EH (cell line): ENCODE measurements around the gene DBX1.
"Not testable (repeated sequence)": the region's sequence is repeated elsewhere in the genome, so short reads cannot be mapped to it uniquely, and the experiment has no call there.

ENCODE experiments used
- DNase-seq: peaks from one replicate; pipeline ENCODE4 v3.0.0-alpha.2; 2015; ENCODE audit warnings: low read depth

The DBX1 gene, protein sequence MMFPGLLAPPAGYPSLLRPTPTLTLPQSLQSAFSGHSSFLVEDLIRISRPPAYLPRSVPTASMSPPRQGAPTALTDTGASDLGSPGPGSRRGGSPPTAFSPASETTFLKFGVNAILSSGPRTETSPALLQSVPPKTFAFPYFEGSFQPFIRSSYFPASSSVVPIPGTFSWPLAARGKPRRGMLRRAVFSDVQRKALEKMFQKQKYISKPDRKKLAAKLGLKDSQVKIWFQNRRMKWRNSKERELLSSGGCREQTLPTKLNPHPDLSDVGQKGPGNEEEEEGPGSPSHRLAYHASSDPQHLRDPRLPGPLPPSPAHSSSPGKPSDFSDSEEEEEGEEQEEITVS

GRCh38 chr11:20160425-20161229 is at the start of gene DBX1:
Gene DBX1, minus strand, starts transcription at chr11:20160475. Its CDS starts 151 bp downstream, at chr11:20160324.
- DNase-seq, result no peak

DNA sequence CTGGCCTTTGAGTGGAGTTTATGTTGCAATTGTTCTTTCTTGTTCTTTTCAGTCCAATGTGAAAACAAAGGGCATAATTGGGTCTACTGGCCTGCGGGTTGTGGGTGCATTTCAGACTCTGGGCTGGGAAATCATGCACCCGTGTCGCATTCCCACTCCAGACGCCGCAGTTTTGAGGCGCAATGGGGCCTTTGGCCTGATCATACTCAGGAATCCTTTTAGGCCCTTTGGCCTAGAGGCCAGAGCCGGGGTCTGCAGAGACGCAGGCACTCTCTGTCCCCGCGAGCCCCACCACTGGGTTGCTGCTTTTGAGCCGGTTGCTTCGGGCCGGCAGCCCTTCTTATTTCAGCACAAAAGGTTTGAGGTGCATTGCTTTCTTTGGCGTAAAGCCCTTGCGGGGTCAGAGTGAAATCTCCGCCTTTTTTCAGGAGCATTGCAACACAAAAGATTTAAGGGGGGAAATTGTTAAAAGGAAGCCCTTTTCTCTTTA is 48.4 kb upstream of the DBX1 start:
- DNase-seq, result no peak

- DNase-seq, result no peak
Observed at GRCh38 chr11:20207781-20208621, 47.7 kb upstream of the DBX1 start.

DNA sequence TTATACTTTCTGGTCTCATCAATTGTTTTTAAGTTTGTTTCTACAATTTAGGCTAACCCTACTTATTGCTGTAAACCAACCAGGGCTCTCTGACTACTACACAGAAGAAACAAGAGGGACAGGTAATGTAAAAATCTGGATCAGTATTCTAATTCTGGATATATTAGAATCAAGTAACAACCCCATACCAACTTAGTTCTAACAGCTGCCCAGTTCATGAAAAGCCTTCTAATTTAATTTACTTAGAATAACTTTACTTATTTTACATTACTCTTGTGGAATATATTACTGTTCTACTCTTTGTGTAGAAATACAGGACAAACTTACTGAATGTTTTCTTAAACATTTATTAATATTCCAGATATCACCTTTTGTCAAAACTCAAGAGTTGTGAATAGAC is 45.5 kb upstream of the DBX1 start:
- DNase-seq, result no peak

- no peak for DNase-seq
Observed at GRCh38 chr11:20204681-20205080, 44.4 kb upstream of the DBX1 start.

DNA sequence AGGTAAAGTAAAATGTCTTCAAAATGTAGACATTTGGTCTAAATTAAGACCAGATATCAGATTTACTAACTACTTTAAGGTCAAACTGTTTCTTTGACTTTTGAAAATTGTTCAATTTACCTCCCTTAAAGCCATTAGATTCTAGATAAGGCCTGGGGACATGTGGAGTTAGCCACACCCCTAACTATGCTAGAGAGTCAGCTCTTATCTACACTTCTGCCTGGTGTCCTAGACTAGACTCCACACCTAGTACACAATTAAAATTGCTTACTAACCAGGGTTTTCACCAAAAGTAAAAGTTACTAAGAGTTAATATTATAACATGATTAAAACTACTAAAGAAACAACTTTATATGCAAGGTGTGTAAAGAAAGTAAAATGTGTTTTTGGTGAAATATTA is 43.6 kb upstream of the DBX1 start:
- DNase-seq, result no peak

DNA sequence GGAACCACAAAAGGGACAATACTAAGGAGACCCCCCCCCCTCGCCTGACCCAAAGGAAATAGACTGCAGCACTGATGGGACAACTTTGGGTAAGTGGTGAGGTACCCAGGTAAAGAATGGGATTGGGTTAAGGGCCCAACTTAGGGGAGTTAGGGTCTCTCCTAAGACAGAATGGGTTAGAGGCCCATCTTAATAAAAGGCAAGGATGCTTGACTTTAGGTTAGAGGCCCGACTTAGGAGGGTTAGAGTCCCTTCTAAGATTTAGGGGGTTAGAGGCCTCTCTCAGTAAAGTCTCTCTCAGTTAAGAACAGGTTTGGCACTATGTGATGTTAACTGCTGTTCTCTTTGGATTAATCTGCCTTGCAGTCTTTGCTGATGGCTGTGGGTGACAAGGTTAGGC is 41.0 kb upstream of the DBX1 start:
- DNase-seq, result no peak

GRCh38 chr11:20200331-20200955 is 40.2 kb upstream of the DBX1 start:
- DNase-seq, result not testable (repeated sequence)

DNA sequence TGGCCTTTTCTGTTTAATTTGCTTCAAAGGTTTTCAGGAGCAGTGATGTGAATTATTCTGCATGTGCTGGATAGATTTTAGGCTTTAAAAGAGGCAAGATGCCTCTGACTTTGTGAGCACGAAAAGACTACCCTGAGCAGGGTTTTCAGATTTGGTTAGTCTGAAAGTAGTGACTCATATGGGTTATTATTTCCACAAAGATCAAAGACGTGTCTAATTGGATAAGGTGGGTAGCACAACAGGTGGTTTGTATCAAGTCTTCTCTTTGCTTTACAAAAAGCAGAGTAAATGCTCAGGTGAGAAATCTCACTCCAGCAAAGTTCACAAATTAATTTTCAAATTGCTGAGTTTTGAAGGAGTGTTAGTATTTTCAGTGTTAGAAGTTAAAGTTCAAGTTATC is 37.6 kb upstream of the DBX1 start:
- no peak for DNase-seq

- no peak for DNase-seq
Observed at GRCh38 chr11:20194470-20194869, 34.2 kb upstream of the DBX1 start.

DNA sequence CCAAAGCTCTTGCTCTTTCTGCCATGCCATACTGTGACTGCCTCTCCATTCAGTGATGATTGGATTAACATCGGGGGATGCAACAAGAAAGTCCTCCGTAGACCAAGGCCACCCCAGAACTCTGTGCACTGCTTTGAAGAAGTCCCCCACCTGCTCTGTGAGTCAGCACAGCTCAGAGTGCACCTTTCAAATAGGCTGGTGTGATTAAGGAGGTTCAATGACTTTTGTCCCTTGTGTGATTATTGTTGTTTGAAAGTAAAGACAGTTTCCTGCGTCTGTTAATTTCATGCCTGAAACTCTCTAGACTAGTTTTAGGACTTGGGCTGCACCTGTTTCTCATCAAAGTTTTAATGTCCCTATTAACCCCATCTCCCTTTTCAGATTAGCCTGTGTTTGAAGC is 33.0 kb upstream of the DBX1 start:
- DNase-seq, result no peak

GRCh38 chr11:20192641-20193040 is 32.4 kb upstream of the DBX1 start:
- DNase-seq, result no peak

DNA sequence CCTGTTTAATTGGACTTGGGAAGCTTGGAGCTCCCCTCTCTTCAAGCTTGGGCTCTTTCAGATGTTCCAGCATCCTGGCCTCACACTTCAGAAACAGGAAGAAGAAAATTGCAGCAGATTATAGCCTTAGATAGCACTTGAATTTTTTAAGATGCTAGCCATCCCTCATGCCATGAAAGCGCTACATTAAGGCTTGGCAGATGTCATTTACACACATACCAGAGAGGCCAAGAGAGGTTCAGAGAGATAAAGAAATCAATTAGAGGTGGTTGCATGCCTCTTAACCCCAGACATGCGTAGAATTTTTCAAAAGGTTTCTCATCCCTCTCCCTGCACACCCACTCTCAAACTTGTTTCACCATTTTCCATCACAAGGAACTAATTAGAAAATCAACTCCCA is 31.9 kb upstream of the DBX1 start:
- DNase-seq, result no peak

- no peak for DNase-seq
Observed at GRCh38 chr11:20178976-20179375, 18.7 kb upstream of the DBX1 start.

DNA sequence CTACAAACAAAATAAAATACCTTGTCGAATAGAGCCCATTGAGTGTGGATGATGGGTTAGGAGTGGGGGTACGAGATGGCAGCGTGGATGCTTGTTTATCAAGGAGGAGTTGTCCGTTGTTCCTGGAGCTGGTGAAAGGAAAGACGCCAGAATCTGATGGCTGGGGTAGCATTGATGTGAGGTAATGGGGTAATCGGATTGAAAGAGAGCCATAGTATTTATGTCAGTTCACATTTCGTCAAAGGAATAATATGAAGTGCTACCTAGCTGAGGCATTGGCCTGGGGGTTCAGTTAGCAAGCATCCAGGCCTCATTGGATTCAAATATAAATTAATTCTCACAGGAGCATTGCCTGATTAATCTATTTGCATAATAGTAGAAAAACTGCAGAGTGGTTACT is 16.9 kb upstream of the DBX1 start:
- DNase-seq, result no peak

- no peak for DNase-seq
Observed at GRCh38 chr11:20172721-20173447, 12.6 kb upstream of the DBX1 start.

DNA sequence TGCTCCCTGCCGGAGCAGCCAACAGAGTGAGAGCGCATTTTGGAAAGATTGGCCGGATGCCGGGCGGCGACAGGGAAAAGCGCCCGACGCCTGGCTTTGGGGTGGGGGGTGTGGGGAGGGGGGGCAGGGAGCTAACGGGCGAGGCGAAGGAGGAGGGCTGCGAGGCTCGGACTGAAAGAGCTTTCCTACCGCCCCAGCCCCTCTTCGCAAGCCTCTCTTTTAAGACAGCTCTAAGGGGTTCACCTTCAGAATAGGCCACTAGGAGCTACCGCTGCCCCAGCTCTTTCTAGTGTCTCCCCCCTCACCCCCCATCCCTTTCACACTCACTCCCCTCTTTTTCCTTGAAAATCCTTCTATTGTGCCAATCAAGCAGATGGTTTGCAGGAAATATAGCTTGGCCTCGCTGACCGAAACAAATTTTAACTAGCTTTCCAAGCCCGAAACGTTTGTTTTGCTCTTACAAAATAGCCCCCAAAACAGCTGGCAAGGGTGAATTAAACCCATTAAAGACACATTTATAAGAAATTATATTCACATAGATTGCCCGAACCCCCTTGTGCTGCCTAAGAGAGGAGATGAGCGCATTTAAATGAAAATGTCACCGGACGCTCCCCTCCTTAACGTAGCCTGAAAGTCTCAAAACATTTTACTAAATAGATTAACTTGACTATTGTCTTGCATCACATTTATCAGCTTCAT is 3.7 kb upstream of the DBX1 start:
- no peak for DNase-seq

GRCh38 chr11:20162824-20163782 is 2.8 kb upstream of the DBX1 start:
- DNase-seq, result peak; percentile 35
